OCI-LY3 (cell line): ENCODE results near the gene NUDCD2.

Experiments used
- CTCF ChIP-seq: fragments of 200-600, 300-600 bp; sonication (generic); IDR thresholded peaks from 2 replicates; pipeline ENCODE4 v1.5.1; 2014; ENCODE audit warnings: antibody characterized with exemption, low read length, low read depth
- EZH2phosphoT487 ChIP-seq: fragments of 200-600 bp; shearing (Covaris generic); IDR thresholded peaks from 2 replicates; pipeline ENCODE4 v1.6.1; 2018; ENCODE audit warnings: antibody characterized with exemption, mixed run types, low read depth

GRCh38 chr5:163453705-163454104 is 6.2 kb downstream of the NUDCD2 start:
- TF ChIP-seq CTCF (no peak), EZH2phosphoT487 (no peak)
